ENCODE data around the gene MFSD12. TPM values are rescaled to one million over a fixed set of nuclear protein-coding genes. Genes with fewer than 3 reads are reported as not detected.

The MFSD12 gene
- total RNA-seq, 4 donors from 2014 or later = 22.1 to 94.1 (median 42.2) TPM

DNA sequence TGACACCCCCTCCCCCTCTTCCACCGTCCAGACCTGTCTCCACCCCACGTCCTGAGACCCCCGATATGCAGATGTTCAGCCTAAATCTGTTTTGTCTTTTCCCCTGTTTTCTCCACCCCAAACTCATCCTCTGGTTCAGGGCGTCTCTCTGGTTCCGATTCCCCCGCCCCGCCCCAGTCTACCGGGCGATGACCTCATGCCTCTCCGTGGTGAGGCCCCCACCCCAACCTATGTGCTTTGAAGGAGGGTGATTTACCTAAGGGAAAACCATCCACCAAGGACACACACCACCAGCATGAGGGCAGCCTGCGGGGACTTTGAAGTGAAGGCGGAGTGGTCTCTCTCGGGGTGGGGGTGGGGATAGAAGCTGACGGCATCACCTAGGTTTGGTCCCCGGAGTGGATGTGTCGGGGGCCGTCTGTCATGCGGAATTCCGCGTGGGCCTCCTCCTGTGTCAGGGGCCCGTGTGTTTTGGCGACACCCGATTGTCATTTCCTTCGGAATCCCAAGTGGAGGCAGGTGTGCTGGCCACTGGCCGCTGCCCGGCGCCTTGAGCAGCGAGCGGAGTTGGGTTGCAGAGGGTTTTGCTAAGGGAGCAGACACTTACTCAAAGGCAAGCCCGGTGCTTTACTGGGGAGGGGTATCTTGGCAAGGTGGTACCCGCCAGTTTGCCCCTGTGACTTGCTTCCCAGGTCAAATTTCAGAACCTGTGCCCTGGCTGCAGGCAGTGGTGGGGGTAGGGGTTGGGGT is 49.8 kb downstream of the MFSD12 start:
- TF ChIP-seq POLR2AphosphoS5 (IDR thresholded peaks at IDR 0.05) = no peak
- TF ChIP-seq EP300 (IDR thresholded peaks at IDR 0.05) = no peak
- TF ChIP-seq, protein P1, sequence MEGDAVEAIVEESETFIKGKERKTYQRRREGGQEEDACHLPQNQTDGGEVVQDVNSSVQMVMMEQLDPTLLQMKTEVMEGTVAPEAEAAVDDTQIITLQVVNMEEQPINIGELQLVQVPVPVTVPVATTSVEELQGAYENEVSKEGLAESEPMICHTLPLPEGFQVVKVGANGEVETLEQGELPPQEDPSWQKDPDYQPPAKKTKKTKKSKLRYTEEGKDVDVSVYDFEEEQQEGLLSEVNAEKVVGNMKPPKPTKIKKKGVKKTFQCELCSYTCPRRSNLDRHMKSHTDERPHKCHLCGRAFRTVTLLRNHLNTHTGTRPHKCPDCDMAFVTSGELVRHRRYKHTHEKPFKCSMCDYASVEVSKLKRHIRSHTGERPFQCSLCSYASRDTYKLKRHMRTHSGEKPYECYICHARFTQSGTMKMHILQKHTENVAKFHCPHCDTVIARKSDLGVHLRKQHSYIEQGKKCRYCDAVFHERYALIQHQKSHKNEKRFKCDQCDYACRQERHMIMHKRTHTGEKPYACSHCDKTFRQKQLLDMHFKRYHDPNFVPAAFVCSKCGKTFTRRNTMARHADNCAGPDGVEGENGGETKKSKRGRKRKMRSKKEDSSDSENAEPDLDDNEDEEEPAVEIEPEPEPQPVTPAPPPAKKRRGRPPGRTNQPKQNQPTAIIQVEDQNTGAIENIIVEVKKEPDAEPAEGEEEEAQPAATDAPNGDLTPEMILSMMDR (IDR thresholded peaks at IDR 0.05) = no peak
- no peak for TF ChIP-seq POLR2A (IDR thresholded peaks at IDR 0.05)
- no peaks in the 10 kb centered on the region for H3K27me3 ChIP-seq
- WGBS, 2 donors (ENCODE audit: low coverage in 1 of 2) = 20 to 23% methylated on average over 4 to 5 of the region's 31 CpGs
- ATAC-seq = no peak
- peaks cover 0 to 62% (median 14%) of the 10 kb centered on the region in 3 donors for H3K4me1 ChIP-seq
- no peaks in the 10 kb centered on the region for H3K9me3 ChIP-seq
- peaks cover 0 to 34% of the 10 kb centered on the region in 2 donors for H3K36me3 ChIP-seq
- peak overlapping the region in 3 of 4 donors; percentile 84 to 94 (median 85) for H3K27ac ChIP-seq
- H3K4me3 ChIP-seq = peak overlapping the region; percentile 65 to 94

DNA sequence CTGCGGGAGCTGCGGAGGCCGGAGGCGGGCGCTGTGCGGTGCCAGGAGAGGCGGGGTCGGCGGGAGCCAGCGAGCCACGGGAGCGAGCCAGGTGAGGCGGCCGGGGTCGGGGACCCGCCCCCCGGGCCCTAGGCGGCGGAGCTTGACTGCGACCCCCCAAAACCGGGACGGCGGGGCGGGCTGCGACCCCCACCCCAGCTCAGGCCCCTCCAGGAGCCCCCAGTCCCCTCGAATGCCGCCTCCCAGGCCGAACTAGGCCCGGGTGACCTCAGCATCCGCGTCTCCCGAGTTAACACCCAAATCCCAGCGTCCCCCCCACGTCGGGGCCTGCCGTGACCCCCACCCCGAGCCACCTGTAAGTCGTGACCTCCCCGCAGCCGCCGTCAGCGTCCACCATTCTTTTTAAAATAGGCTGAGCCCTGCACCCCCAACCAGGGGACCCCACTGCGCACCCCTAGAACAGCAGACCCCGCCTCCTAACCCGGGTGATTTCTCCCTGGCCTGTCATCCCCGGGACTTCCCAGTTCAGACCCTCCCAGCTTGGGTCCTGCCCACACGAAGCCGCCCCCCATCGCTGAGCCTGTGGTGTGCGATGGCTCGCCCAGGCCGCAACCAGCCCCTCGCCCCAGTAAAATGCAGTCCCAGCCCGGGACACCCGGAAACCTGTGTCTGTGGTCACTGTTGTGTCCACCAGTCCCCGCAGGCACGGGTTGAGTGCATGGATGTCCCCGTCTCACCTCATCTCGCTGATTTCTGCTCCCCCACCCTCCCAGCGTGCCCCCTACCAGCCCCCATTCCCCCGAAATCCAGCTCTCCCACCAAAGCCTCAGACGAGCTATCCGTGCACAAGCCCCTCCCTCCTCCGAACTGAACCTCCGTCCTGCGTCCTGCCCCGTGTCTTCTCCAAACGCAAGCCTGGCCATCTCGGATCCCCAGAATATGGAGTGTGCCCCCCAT is 50.7 kb downstream of the MFSD12 start:
- no CpG with 5 or more reads among the region's 69 CpGs for WGBS, 2 donors (ENCODE audit: low coverage in 1 of 2)
- peaks cover 0 to 53% (median 14%) of the 10 kb centered on the region in 3 donors for H3K4me1 ChIP-seq
- no peaks in the 10 kb centered on the region for H3K27me3 ChIP-seq
- H3K36me3 ChIP-seq = peaks cover 0 to 28% of the 10 kb centered on the region in 2 donors
- peak overlapping the region; percentile 65 to 94 for H3K4me3 ChIP-seq
- H3K9me3 ChIP-seq = no peaks in the 10 kb centered on the region
- peak overlapping the region; percentile 73 to 94 (median 84) for H3K27ac ChIP-seq
- TF ChIP-seq EP300 (IDR thresholded peaks at IDR 0.05) (no peak), POLR2AphosphoS5 (IDR thresholded peaks at IDR 0.05) (no peak), POLR2A (IDR thresholded peaks at IDR 0.05) (no peak)
- TF ChIP-seq, protein P1 (IDR thresholded peaks at IDR 0.05) = no peak
- peak; percentile 0 for ATAC-seq

DNA sequence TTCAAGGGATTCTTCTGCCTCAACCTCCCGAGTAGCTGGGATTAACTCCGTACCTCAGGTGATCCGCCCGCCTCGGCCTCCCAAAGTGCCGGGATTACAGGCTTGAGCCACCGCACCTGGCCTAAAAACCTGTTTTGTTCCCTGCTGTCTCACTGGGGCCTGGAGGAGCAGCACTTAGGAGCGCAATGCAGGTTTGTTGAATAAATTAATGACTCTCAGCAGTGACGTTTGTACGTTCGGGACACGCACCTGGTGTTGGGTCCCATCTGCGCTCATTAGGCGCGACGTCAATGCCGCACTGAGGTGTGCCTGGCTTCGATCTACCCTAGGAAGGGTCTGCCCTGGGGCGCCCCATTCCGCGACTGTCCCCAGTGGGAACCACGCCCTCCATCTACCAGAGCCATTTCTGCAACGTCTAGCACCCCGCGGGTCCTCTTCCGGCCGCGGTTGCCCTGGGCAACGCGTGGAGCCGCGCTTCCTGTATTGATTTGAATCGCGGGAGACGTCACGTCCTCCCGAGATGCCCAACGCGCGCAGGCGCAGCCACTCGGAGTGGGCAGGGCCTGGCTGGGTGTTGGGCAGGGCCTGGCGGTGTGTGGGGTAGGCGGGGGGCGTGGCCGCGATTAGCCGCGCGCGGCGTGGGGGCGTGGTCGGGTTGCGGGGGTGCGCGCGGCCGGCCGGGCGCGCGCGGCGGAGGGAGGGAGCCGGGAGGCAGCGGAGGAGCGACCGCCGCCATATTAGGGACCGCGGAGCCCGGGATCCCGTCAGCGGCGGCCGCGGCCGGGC is 51.6 kb downstream of the MFSD12 start, which contains the start of gene FZR1:
Gene FZR1 (plus strand): TSS at position 714 of the 786 bp plus-strand sequence. CDS start 16,679 bp downstream, outside the sequence.
- Histone ChIP-seq H3K27ac (peak within 1 kb of the TSS; percentile 73 to 94 (median 84)), H3K36me3 (peaks cover 0 to 22% of the 10 kb centered on the region in 2 donors), H3K4me1 (peaks cover 0 to 51% (median 14%) of the 10 kb centered on the region in 3 donors), H3K4me3 (peak within 1 kb of the TSS; percentile 65 to 94), H3K27me3 (no peaks in the 10 kb centered on the region), H3K9me3 (no peaks in the 10 kb centered on the region)
- WGBS, 2 donors (ENCODE audit: low coverage in 1 of 2) = 2% methylated on average over 10 of the region's 79 CpGs; no CpG with 5 or more reads in 1 of the 2 donors
- peak; percentile 98 for ATAC-seq
- TF ChIP-seq, protein P1 (IDR thresholded peaks at IDR 0.05) = no peak
- TF ChIP-seq POLR2A (IDR thresholded peaks at IDR 0.05) = peak; percentile 66 to 77
- TF ChIP-seq EP300 (IDR thresholded peaks at IDR 0.05) = no peak

- Histone ChIP-seq H3K9me3 (no peaks in the 10 kb centered on the region), H3K4me3 (no peak overlapping the region), H3K27ac (no peak overlapping the region), H3K27me3 (no peaks in the 10 kb centered on the region), H3K4me1 (peaks cover 0 to 51% (median 15%) of the 10 kb centered on the region in 3 donors), H3K36me3 (peaks cover 0 to 11% of the 10 kb centered on the region in 2 donors)
- ATAC-seq = no peak
- no peak for TF ChIP-seq POLR2AphosphoS5 (IDR thresholded peaks at IDR 0.05)
- TF ChIP-seq, protein P1 (IDR thresholded peaks at IDR 0.05) = no peak
- TF ChIP-seq POLR2A (IDR thresholded peaks at IDR 0.05) = no peak
- TF ChIP-seq EP300 (IDR thresholded peaks at IDR 0.05) = no peak
- 67 to 80% methylated on average over 2 to 5 of the region's 5 CpGs for WGBS, 2 donors (ENCODE audit: low coverage in 1 of 2)
Observed at GRCh38 chr19:3504735-3505134, 52.7 kb downstream of the MFSD12 start.

All from gastroesophageal sphincter (tissue), 4 donors.